Stimulated activated naive CD8-positive, alpha-beta T cell treated with anti-CD3 and anti-CD28 coated beads, Interleukin-15, amount 100 ng/mL, for 72 hours (primary cell): ENCODE results near the gene FAM171A1.

Experiments used
- ATAC-seq: fragments of 150-1000 bp; cut with Tn5 transposase; 2 replicates; pipeline ENCODE4 v1.10.0; 2021; ENCODE audit warnings: mild to moderate bottlenecking, moderate library complexity
- DNase-seq, 2 donors: peaks; one replicate each; pipeline ENCODE4 v3.0.0; 2021 to 2022
- H3K27ac Mint-ChIP-seq, 2 donors: one replicate each; pipeline ENCODE4 v1.8.0; 2022; ENCODE audit warnings: mild to moderate bottlenecking in 2 of 2, mixed read lengths in 2 of 2, moderate library complexity in 2 of 2
- H3K27me3 Mint-ChIP-seq: one replicate; pipeline ENCODE4 v1.8.0; 2022; ENCODE audit warnings: mixed read lengths
- H3K4me1 Mint-ChIP-seq: one replicate; pipeline ENCODE4 v1.8.0; 2022; ENCODE audit warnings: mild to moderate bottlenecking, mixed read lengths
- H3K4me3 Mint-ChIP-seq, 2 donors: one replicate each; pipeline ENCODE4 v1.8.0; 2022; ENCODE audit warnings: mild to moderate bottlenecking in 2 of 2, mixed read lengths in 2 of 2, moderate library complexity in 1 of 2
- H3K9me3 Mint-ChIP-seq, 2 donors: one replicate each; pipeline ENCODE4 v1.8.0; 2022; ENCODE audit warnings: mixed read lengths in 2 of 2

FAM171A1 gene

GRCh38 chr10:15167411-15168290, 203.4 kb downstream of the FAM171A1 start:
- H3K27me3 Mint-ChIP-seq: no peaks in the 10 kb centered on the region
- no peaks in the 10 kb centered on the region for H3K9me3 Mint-ChIP-seq
- ATAC-seq: peak; percentile 71
- peak overlapping the region; percentile 89 to 98 for H3K4me3 Mint-ChIP-seq
- H3K27ac Mint-ChIP-seq: peak overlapping the region; percentile 74 to 93
- peaks cover 60% of the 10 kb centered on the region for H3K4me1 Mint-ChIP-seq
- peak; percentile 70 to 72 for DNase-seq

- H3K27ac Mint-ChIP-seq: no peak overlapping the region
- no peaks in the 10 kb centered on the region for H3K9me3 Mint-ChIP-seq
- peak overlapping the region; percentile 89 to 98 for H3K4me3 Mint-ChIP-seq
- H3K4me1 Mint-ChIP-seq: peaks cover 67% of the 10 kb centered on the region
- DNase-seq (no peak), ATAC-seq (no peak)
- H3K27me3 Mint-ChIP-seq: no peaks in the 10 kb centered on the region
These were observed 204.8 kb downstream of the FAM171A1 start for GRCh38 chr10:15166325-15166724.

DNA sequence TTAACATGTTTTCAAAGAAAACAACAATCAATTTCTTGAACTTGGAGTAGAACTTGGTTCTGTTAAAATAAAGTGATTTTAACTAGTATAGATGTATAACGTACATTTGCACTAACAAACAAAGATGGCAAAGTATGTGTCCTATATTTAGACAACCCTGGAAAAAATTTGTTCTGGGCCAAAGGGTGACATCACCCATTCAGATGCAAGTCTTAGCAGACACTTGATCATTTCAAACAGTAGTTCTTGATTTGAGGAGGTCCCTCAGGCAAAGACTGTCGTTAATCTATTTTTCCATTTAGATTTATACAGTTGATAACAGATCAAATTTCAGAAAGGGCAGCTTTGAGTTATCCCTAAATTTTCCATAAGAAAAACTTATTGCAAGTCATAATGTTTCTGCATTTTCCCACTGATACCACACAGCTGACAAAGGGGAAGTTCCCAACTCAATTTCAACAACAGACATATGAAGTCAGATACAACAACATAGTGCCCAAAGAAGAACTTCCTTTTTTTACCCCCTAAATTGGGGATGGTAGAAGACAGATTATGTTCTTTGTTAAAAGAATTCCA, 207.7 kb downstream of the FAM171A1 start:
- H3K4me1 Mint-ChIP-seq: peaks cover 55% of the 10 kb centered on the region
- H3K27ac Mint-ChIP-seq: no peak overlapping the region
- no peak overlapping the region for H3K4me3 Mint-ChIP-seq
- ATAC-seq: no peak
- no peak for DNase-seq
- H3K9me3 Mint-ChIP-seq: no peaks in the 10 kb centered on the region
- H3K27me3 Mint-ChIP-seq: no peaks in the 10 kb centered on the region
